Neuronal stem cell (in vitro differentiated cells): ENCODE data around the gene ERC2.

Source experiments
- DNase-seq: peaks from one replicate; pipeline ENCODE4 v3.0.0-alpha.2; 2013; ENCODE audit warnings: low spot score
- H2AFZ ChIP-seq: one replicate; pipeline ENCODE4 v1.6.1; 2013; ENCODE audit warnings: mild to moderate bottlenecking, low read length, inconsistent platforms
- H2AK5ac ChIP-seq: 2 replicates; pipeline ENCODE4 v1.6.1; 2013; ENCODE audit warnings: low read depth, mild to moderate bottlenecking, inconsistent platforms, low read length, moderate library complexity, mixed read lengths
- H2BK120ac ChIP-seq: 2 replicates; pipeline ENCODE4 v1.6.1; 2013; ENCODE audit warnings: low read depth, mild to moderate bottlenecking, inconsistent platforms, low read length, moderate library complexity, mixed read lengths
- H2BK12ac ChIP-seq: one replicate; pipeline ENCODE4 v1.6.1; 2013; ENCODE audit warnings: low read length, inconsistent platforms
- H2BK15ac ChIP-seq: 2 replicates; pipeline ENCODE4 v1.6.1; 2013; ENCODE audit warnings: mild to moderate bottlenecking, low read length, inconsistent platforms, mixed read lengths
- H2BK5ac ChIP-seq: one replicate; pipeline ENCODE4 v1.6.1; 2013; ENCODE audit warnings: inconsistent platforms, mild to moderate bottlenecking, low read length, moderate library complexity
- H3K14ac ChIP-seq: one replicate; pipeline ENCODE4 v1.6.1; 2013; ENCODE audit warnings: low read length, inconsistent platforms
- H3K18ac ChIP-seq: 2 replicates; pipeline ENCODE4 v1.6.1; 2013; ENCODE audit warnings: low read length, inconsistent platforms
- H3K23ac ChIP-seq: 2 replicates; pipeline ENCODE4 v1.6.1; 2013; ENCODE audit warnings: low read depth, mild to moderate bottlenecking, mixed read lengths, low read length, inconsistent platforms; ENCODE audit not compliant: poor library complexity
- H3K27ac ChIP-seq: replicated peaks from 3 replicates; pipeline ENCODE4 v1.5.1; 2013; ENCODE audit warnings: low read length, inconsistent platforms
- H3K27me3 ChIP-seq, 3 experiments: 2 replicates each; pipeline ENCODE4 v1.6.1; 2013; ENCODE audit warnings: low read length in 3 of 3, mild to moderate bottlenecking in 2 of 3, inconsistent platforms in 1 of 3, low read depth in 1 of 3, mixed read lengths in 1 of 3, moderate library complexity in 1 of 3; ENCODE audit not compliant: control insufficient read depth in 3 of 3, insufficient read depth in 3 of 3
- H3K36me3 ChIP-seq, 2 donors: replicated peaks in 1 of 2; 2 replicates each; pipeline ENCODE4 v1.6.1; 2013; ENCODE audit warnings: low read length in 2 of 2; ENCODE audit not compliant: control insufficient read depth in 2 of 2, insufficient read depth in 2 of 2
- H3K4ac ChIP-seq: 2 replicates; pipeline ENCODE4 v1.6.1; 2013; ENCODE audit warnings: inconsistent platforms, mild to moderate bottlenecking, low read length, moderate library complexity
- H3K4me1 ChIP-seq, 2 donors: 1 replicate in 1 of 2; 2 replicates in 1 of 2; pipeline ENCODE4 v1.6.1; 2013; ENCODE audit warnings: low read length in 2 of 2, low read depth in 1 of 2; ENCODE audit not compliant: control insufficient read depth in 2 of 2, insufficient read depth in 1 of 2
- H3K4me2 ChIP-seq: one replicate; pipeline ENCODE4 v1.6.1; 2013; ENCODE audit warnings: mild to moderate bottlenecking, low read length, inconsistent platforms; ENCODE audit not compliant: insufficient read depth, poor library complexity, severe bottlenecking
- H3K4me3 ChIP-seq, 2 donors: 2 replicates each; pipeline ENCODE4 v1.5.1; 2013; ENCODE audit warnings: low read length in 2 of 2, mild to moderate bottlenecking in 2 of 2, inconsistent platforms in 1 of 2, moderate library complexity in 1 of 2
- H3K79me1 ChIP-seq: one replicate; pipeline ENCODE4 v1.6.1; 2013; ENCODE audit warnings: low read depth, mild to moderate bottlenecking, inconsistent platforms, low read length, moderate library complexity
- H3K9ac ChIP-seq: one replicate; pipeline ENCODE4 v1.6.1; 2013; ENCODE audit warnings: mild to moderate bottlenecking, low read depth, low read length, inconsistent platforms; ENCODE audit not compliant: poor library complexity
- H3K9me3 ChIP-seq, 2 donors: replicated peaks in 1 of 2; 2 replicates each; pipeline versions ENCODE3 to v1.6.1; 2013; ENCODE audit warnings: low read length in 2 of 2, mild to moderate bottlenecking in 2 of 2, inconsistent platforms in 1 of 2, low read depth in 1 of 2, mixed read lengths in 1 of 2, moderate library complexity in 1 of 2; ENCODE audit not compliant: control insufficient read depth in 2 of 2, insufficient read depth in 1 of 2
- H4K8ac ChIP-seq: one replicate; pipeline ENCODE4 v1.6.1; 2013; ENCODE audit warnings: low read depth, mild to moderate bottlenecking, inconsistent platforms, low read length, moderate library complexity
- H4K91ac ChIP-seq: one replicate; pipeline ENCODE4 v1.6.1; 2013; ENCODE audit warnings: low read length, low read depth, mild to moderate bottlenecking, inconsistent platforms; ENCODE audit not compliant: poor library complexity
- WGBS, 2 donors: extraction: QIAGEN DNeasy Blood & Tissue Kit; methylation state at CpG; one replicate each; pipeline ENCODE4 v1.1.7; 2013; ENCODE audit warnings: missing lambda C conversion rate in 2 of 2, mixed read lengths in 1 of 2; ENCODE audit not compliant: insufficient read length in 2 of 2, insufficient replicate concordance in 1 of 2; ENCODE audit errors: extremely low coverage in 2 of 2; 5-methylcytosine and 5-hydroxymethylcytosine counted together

The ERC2 gene

DNA sequence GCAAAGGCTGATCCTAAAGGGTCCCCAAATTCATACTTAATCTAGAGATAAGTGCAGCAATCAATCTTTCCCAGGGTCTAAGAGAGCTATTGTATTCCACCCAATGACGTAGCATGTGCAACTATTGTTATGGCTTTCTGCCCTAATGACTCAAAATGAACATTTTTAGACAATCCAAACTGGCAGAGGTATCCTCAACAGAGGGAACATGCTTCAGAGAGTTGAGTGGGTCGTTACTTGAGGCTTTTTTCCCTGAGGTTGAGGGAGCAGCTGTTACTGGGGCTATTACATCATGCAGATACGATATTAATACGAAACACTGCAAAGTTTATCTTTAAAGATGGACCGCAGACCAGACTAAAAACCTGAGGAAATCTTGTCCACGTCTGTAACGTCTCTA lies 702.9 kb downstream of the ERC2 start:
- Histone ChIP-seq H3K36me3 (no peaks in the 10 kb centered on the region), H3K23ac (no peak overlapping the region), H3K27ac (no peak overlapping the region), H3K18ac (no peak overlapping the region), H3K27me3 (no peaks in the 10 kb centered on the region), H2AFZ (no peak overlapping the region), H3K9me3 (no peaks in the 10 kb centered on the region), H2AK5ac (no peak overlapping the region), H2BK5ac (no peak overlapping the region), H3K14ac (no peak overlapping the region), H3K79me1 (no peaks in the 10 kb centered on the region), H2BK12ac (no peak overlapping the region), H3K9ac (no peak overlapping the region), H4K91ac (no peak overlapping the region), H2BK15ac (no peak overlapping the region), H3K4me2 (no peak overlapping the region), H3K4me1 (peaks cover 0 to 1% of the 10 kb centered on the region in 2 donors), H4K8ac (no peak overlapping the region), H3K4ac (no peak overlapping the region), H3K4me3 (no peak overlapping the region), H2BK120ac (no peak overlapping the region)
- no peak for DNase-seq
- WGBS, 2 donors, result no CpG with 5 or more reads among the region's 7 CpGs

GRCh38 chr3:55756976-55757375 lies 711.3 kb downstream of the ERC2 start:
- Histone ChIP-seq H2BK120ac (no peak overlapping the region), H3K18ac (no peak overlapping the region), H3K4me1 (peaks cover 12 to 29% of the 10 kb centered on the region in 2 donors), H2AFZ (no peak overlapping the region), H3K4ac (no peak overlapping the region), H3K9ac (no peak overlapping the region), H3K14ac (no peak overlapping the region), H3K36me3 (no peaks in the 10 kb centered on the region), H4K8ac (no peak overlapping the region), H2BK12ac (no peak overlapping the region), H2AK5ac (no peak overlapping the region), H2BK15ac (no peak overlapping the region), H2BK5ac (no peak overlapping the region), H3K27me3 (peaks cover 0 to 43% (median 0%) of the 10 kb centered on the region in 3 experiments), H3K9me3 (peaks cover 0 to 5% of the 10 kb centered on the region in 2 donors), H3K27ac (no peak overlapping the region), H4K91ac (no peak overlapping the region), H3K4me2 (no peak overlapping the region), H3K79me1 (no peaks in the 10 kb centered on the region), H3K4me3 (no peak overlapping the region), H3K23ac (no peak overlapping the region)
- WGBS, 2 donors, result no CpG with 5 or more reads among the region's 2 CpGs
- DNase-seq, result no peak

- Histone ChIP-seq H3K36me3 (no peaks in the 10 kb centered on the region), H2BK5ac (no peak overlapping the region), H3K9me3 (peaks cover 0 to 5% of the 10 kb centered on the region in 2 donors), H3K4ac (no peak overlapping the region), H2AFZ (no peak overlapping the region), H2BK15ac (no peak overlapping the region), H4K91ac (no peak overlapping the region), H3K9ac (no peak overlapping the region), H3K27ac (no peak overlapping the region), H2BK12ac (no peak overlapping the region), H3K23ac (no peak overlapping the region), H4K8ac (no peak overlapping the region), H3K4me2 (no peak overlapping the region), H3K14ac (no peak overlapping the region), H3K27me3 (peaks cover 0 to 52% (median 0%) of the 10 kb centered on the region in 3 experiments), H3K4me3 (no peak overlapping the region), H3K79me1 (no peaks in the 10 kb centered on the region), H3K4me1 (peaks cover 12 to 29% of the 10 kb centered on the region in 2 donors), H2AK5ac (no peak overlapping the region), H2BK120ac (no peak overlapping the region), H3K18ac (no peak overlapping the region)
- DNase-seq, result peak; percentile 14
- no CpG with 5 or more reads among the region's 9 CpGs for WGBS, 2 donors
These were observed 712.6 kb downstream of the ERC2 start for GRCh38 chr3:55755516-55756205.

- H3K9me3 ChIP-seq, result peaks cover 4 to 11% of the 10 kb centered on the region in 2 donors
- no peaks in the 10 kb centered on the region for H3K79me1 ChIP-seq
- H3K4me3 ChIP-seq, result no peak overlapping the region
- no peak overlapping the region for H3K23ac ChIP-seq
- peaks cover 6 to 16% of the 10 kb centered on the region in 2 donors for H3K4me1 ChIP-seq
- H3K4ac ChIP-seq, result no peak overlapping the region
- no peak overlapping the region for H3K9ac ChIP-seq
- H3K36me3 ChIP-seq, result no peaks in the 10 kb centered on the region
- H2BK12ac ChIP-seq, result no peak overlapping the region
- no peak overlapping the region for H4K8ac ChIP-seq
- no peak overlapping the region for H3K18ac ChIP-seq
- H3K27ac ChIP-seq, result no peak overlapping the region
- H2AFZ ChIP-seq, result no peak overlapping the region
- DNase-seq, result no peak
- no peak overlapping the region for H3K14ac ChIP-seq
- no peak overlapping the region for H4K91ac ChIP-seq
- WGBS, 2 donors, result no CpG with 5 or more reads among the region's 5 CpGs
- no peak overlapping the region for H2AK5ac ChIP-seq
- no peak overlapping the region for H2BK15ac ChIP-seq
- no peak overlapping the region for H2BK5ac ChIP-seq
- H3K27me3 ChIP-seq, result peaks cover 0 to 43% (median 0%) of the 10 kb centered on the region in 3 experiments
- no peak overlapping the region for H3K4me2 ChIP-seq
- no peak overlapping the region for H2BK120ac ChIP-seq
These were observed 715.4 kb downstream of the ERC2 start for GRCh38 chr3:55752911-55753310.
